GM04503 (cell line): ENCODE data around the gene TEX13C.
"Not testable (repeated sequence)": the region's sequence is repeated elsewhere in the genome, so short reads cannot be mapped to it uniquely, and the experiment has no call there.

Experiments used
- DNase-seq: peaks from one replicate; pipeline ENCODE4 v3.0.0-alpha.2; 2012; ENCODE audit warnings: low read depth

TEX13C gene

GRCh38 chrX:125319646-125320521 lies at the start of gene TEX13C:
TEX13C (plus strand) TSS chrX:125319871; CDS start chrX:125320120, 249 bp downstream.
- no peak for DNase-seq

GRCh38 chrX:125287282-125287681 lies 32.4 kb upstream of the TEX13C start:
- DNase-seq = no peak

GRCh38 chrX:125288343-125288742 lies 31.3 kb upstream of the TEX13C start:
- DNase-seq = no peak

- no peak for DNase-seq
These were observed 30.5 kb upstream of the TEX13C start for GRCh38 chrX:125289209-125289608.

- no peak for DNase-seq
These were observed 29.8 kb upstream of the TEX13C start for GRCh38 chrX:125289920-125290319.

DNA sequence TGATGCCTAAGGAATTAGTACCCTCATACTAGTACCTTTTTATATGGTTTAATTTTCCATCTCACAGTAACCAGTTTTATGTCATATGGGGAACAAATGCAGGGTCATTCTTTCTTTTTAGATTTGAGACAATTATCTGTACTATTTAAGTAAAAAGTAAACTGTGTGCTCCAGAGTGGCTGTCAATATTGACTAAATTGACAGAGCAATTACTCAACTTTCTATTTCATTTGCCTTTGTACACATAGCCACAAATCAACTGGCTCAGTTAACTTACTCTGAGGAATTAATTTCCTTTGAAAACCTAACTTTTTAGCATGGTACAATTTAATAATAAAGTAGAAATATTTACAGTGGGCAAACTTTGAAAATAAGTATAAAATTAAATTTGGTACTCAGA lies 28.5 kb upstream of the TEX13C start:
- DNase-seq = no peak

DNA sequence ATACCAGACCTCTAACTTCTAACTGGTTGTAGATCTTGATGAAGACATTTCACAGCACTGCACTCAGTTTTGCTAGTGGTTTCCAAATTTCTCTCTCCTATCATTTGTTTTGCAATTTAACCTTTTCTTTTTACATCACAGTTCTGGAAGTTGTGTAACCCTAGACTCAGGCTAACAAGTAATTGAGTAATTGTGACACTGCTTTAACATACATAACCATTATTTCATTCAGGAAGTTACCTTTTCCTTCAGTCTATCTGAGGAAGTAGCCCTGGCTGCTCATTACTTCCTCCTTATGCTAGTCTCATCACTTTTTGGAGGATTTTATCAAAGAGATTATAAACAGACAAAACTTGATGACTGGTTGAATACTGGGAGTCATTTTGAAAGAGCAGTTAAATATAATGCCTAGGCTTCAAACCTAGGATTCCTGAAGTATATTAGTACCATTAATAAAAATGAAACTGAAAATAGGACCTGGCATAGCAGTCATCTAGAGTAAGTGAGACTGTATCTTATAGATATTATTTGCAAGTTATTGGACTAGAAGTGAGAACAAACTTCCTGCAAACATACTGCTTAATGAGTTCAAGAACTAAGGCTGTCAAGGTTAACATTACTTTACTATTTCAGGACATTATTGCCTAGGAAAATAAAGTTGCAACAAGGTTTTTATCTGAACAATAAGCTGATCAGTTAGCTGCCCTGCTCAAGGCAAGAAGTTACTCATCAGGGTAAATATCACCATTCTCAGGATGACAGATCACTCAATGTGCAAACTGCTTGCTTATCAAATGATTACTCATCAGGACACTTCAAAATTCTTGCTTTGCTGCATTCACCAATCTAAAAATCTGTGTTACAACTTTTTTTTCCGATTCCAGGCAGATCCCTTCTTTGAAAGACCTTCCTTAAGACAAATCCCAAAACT lies 25.6 kb upstream of the TEX13C start:
- DNase-seq = no peak

DNA sequence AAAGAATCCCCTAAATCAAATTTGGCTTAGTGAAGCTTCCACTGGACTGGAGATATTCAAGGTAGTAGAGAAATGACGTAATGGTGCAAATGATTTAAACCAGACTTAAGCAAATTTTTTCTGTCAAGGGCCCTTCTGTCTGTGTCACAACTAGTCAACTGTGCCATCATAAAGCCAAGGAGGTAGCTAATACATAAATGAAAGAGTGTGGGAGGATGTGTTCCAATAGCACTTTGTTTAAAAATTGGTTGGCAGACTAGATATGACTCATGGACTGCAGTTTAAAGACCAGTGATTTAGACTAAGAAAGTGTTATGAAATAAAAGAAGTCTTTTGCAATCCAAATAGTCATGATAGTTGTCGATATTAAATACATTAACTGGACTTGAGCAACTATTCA lies 24.3 kb upstream of the TEX13C start:
- no peak for DNase-seq

DNA sequence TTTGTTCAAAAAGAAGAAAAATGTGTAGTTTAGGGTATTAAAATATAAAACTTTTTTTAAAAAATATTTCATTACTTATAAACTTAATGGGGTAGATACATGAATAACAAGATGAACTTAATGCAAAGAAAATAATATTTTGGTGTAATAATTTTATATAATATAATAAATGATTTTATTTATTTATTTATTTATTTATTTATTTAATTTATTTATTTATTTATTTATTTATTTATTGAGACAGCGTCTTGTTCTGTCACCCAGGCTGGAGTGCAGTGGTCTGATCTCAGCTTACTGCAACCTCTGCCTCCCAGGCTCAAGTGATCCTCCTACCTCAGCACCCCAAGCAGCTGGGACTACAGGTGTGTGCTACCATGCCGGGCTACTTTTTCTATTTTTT lies 20.8 kb upstream of the TEX13C start:
- no peak for DNase-seq

DNA sequence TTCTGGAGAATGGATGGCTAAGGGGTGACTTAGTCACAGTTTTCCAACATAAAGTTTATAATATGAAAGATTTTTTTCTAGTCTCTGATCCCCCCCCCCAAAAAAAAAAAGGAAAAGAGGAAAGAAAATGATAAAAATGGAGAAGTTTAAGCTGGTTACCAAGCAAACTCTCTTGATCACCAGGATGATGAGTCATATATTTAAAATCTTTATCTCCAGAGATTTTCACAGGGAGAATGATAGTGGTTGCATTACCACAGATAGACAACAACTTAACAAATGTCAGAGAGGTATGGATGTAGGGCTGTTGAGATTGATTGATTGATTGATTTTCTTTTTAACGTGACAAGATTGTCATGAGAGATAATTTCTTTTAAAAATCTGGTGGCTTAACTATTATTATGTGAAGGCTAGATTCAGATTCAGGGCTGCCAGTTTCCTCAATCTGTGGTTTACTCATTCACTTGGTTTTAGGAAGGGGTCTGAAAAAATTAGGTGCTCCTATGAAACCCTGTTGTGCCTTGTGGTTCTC lies 13.3 kb upstream of the TEX13C start:
- DNase-seq = no peak

- DNase-seq = no peak
These were observed 11.0 kb upstream of the TEX13C start for GRCh38 chrX:125308653-125309052.

DNA sequence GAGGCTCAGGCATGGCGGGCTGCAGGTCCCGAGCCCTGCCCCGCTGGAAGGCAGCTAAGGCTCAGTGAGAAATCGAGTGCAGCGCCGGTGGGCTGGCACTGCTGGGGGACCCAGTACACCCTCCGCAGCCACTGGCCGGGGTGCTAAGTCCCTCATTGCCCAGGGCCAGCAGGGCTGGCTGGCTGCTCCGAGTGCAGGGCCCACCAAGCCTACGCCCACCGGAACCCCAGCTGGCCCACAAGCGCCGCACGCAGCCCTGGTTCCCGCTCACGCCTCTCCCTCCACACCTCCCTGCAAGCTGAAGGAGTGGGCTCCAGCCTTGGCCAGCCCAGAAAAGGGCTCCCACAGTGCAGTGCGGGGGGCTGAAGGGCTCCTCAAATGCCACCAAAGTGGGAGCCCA lies 505 bp upstream of the TEX13C start:
- DNase-seq = not testable (repeated sequence)

GRCh38 chrX:125322431-125322830 lies 2.8 kb downstream of the TEX13C start:
- no peak for DNase-seq

- DNase-seq = no peak
These were observed 6.9 kb downstream of the TEX13C start for GRCh38 chrX:125326599-125326998.

DNA sequence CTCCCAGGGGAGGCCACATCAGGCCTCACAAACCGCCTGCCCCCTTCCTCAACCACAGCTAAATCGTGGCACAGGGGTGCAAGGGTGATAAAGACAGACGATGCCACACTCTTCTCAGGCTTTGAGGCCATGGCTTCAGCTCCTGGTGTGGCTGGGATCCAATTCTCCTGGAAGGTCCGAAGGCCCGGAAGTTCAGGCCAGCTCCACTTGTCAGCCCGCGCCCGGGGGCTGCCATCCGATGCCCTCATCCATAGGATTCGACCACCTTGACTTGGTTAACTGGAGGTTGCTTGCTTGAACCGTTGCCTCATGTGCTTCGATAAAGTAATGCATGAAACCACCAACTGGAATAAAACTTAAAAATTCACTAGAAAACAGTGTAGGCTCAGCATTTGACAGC lies 8.2 kb downstream of the TEX13C start:
- no peak for DNase-seq

GRCh38 chrX:125333583-125333982 lies 13.9 kb downstream of the TEX13C start:
- no peak for DNase-seq

DNA sequence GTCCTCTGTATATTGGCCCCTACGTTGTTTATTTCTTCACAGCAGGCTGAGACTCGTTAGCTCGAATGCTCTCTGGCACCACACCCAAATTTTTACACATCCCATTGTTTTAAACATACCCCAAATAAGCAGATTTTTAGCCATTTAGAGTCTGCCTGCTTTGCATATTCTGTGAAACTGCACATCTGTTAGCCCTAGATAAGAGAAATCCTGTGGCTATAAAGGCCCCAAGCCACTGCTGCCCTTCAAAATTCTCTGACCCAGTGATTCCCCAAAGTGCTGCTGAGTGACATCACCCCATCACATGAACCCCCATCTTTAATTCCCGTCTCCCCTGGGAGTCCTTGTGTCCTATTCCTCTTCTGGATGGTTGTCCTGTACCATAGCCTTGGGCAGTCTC lies 20.8 kb downstream of the TEX13C start:
- DNase-seq = no peak

- DNase-seq = no peak
These were observed 54.5 kb downstream of the TEX13C start for GRCh38 chrX:125374169-125374568.
